ENCODE measurements around the gene SH3TC1.

SH3TC1 gene

GRCh38 chr4:8267077-8267476, 68.0 kb downstream of the SH3TC1 start:
- no peak for FAIRE-seq

DNA sequence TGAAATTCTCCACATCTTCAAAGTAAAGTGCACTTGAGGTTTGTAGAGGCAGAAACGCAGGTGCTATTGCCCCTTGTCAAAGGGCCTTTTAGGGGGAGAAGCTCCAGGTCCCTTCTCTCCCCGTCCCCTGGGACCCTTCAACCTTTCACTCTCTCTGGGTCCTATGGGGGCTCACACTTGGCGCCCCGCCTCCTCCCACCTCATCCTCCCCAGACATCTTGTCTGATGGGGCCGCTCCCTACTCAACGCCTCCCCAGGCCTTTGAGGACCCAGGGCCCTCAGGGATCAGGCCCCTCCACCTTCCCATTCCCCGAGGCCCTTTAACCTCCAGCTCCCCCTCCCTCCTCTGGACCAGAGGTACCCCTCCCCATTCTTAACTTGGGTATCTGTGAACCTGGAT, 69.1 kb downstream of the SH3TC1 start:
- no peak for FAIRE-seq

- FAIRE-seq = no peak
Measured at GRCh38 chr4:8268901-8269534, 69.9 kb downstream of the SH3TC1 start.

DNA sequence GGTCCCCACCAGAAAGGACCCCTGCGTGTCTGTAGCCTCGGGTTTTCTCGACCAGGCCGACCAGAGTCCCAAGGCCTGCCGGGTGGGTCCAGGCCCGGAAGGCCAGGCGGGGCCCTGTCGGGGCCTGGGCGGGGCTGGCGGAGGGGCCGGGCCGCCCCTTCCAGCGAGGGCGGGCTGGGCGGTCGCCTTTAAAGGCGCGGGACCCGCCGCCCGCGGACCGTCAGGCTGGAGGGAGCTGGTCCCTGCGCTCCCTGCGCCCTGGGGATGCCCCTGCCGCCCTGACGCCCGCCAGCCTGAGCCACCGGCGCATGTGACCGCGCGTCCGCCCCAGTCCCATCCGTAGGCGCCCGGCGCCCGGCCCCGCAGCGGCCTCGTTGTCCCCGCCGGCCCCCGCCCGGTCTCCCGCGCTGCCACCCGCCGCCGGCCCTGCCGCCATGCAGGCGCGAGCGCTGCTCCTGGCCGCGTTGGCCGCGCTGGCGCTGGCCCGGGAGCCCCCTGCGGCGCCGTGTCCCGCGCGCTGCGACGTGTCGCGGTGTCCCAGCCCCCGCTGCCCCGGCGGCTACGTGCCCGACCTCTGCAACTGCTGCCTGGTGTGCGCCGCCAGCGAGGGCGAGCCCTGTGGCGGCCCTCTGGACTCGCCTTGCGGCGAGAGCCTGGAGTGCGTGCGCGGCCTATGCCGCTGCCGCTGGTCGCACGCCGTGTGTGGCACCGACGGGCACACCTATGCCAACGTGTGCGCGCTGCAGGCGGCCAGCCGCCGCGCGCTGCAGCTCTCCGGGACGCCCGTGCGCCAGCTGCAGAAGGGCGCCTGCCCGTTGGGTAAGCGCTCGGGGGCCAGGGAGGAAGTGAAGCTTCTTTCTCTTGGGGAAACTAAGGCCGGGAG, 70.7 kb downstream of the SH3TC1 start, which contains the start of gene HTRA3:
Gene HTRA3, plus strand, starts transcription at position 220 of the 883 bp plus-strand sequence. Its CDS starts 215 bp downstream, at position 435.
- no peak for FAIRE-seq

GRCh38 chr4:8270418-8270771, 71.3 kb downstream of the SH3TC1 start:
- FAIRE-seq = no peak

- FAIRE-seq = no peak
Measured at GRCh38 chr4:8270912-8271815, 72.1 kb downstream of the SH3TC1 start.

DNA sequence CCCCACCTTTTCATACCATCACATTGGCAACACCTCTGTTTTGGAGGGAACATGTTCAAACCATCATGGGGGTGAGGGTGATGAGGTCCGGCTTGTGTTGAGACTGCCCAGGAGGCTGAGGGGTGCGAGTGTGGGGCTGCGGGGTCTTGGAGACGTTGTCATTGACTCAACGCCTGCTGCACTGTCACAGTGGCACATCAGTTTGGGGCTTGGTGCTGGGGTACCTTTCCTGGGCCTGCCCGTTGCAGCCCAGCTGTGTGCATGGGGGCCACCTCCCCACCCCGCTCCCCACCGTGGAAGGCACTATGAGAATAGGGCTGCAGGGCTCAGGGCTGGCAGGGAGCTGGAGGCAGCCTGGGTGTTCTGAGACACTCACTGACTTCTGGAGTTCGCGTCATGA, 72.7 kb downstream of the SH3TC1 start:
- FAIRE-seq = no peak

- no peak for FAIRE-seq
Measured at GRCh38 chr4:8272472-8273428, 73.7 kb downstream of the SH3TC1 start.

GRCh38 chr4:8273450-8273849, 74.4 kb downstream of the SH3TC1 start:
- no peak for FAIRE-seq

DNA sequence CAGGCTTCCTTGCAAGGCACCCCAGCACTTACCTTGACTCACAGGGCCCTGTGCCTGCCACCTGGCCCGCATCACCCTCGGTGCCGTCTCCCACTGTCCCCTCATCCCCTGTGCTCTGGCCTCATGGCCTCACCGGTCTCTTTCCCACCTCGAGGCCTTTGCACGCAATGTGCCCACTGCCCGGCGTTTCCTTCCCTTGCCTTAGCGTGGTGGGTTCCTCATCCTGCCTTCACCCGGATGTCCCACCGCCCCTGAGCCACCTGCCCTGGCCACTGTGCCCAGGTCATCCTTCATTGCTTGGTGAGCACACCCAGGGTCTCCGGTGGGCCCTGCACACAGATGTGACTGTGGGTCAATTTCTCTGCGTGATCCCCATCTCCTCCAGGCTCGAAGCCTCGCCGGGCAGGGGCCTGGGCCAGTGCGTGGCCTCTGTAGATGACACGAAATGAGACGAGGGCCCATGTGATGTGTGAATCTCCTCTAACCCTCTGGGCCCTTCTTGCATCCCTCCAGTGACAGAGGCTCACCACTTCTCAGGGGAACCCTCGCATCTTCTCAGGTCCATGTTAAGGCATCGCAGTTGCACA, 75.1 kb downstream of the SH3TC1 start:
- FAIRE-seq = no peak

- no peak for FAIRE-seq
Measured at GRCh38 chr4:8274765-8275547, 75.9 kb downstream of the SH3TC1 start.

GRCh38 chr4:8275548-8275910, 76.4 kb downstream of the SH3TC1 start:
- no peak for FAIRE-seq

DNA sequence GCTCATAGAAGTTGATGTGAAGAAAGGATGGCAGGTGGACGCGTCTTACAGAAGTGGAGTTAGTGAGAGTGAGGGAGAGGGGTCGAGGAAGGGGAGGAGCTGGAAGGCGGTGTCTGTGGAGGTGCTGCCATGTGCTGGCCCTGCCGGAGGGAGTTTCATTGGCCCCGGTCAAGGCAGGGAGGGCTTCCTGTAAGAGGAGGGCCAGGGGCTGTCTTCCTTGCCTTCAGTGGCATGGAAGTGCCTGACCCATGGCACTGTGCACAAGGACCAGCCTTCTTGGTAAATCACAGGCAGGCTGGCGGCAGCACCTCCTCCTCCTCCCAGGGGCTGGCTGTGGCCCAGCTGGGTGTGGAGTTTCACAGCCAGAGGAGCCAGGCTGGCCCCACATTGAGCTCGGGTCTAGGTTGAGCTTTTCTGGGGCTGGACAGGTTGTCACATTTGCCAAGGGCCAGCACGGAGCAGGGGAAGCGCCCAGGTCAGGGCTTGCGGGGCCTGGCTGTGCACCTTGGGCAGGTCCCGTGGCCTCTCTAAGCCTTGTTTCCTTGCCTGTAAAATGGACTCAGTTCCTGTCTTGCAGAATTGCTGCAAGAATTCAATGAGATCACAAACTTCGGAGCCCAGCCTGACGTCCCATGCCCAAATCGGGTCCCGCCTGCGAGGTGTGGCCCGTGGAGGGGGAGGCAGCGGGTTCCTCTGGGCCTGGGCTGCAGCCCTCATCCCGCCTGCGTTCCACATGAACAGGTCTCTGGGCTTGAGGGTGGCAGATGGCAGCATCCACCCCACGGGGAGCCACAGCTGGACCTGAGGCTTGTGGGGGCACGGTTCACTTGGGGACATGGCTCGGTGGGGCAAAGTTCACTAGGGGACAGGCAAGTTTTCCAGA, 77.5 kb downstream of the SH3TC1 start:
- FAIRE-seq = no peak

GRCh38 chr4:8277356-8278008, 78.4 kb downstream of the SH3TC1 start:
- FAIRE-seq = no peak

- FAIRE-seq = no peak
Measured at GRCh38 chr4:8278009-8278395, 78.9 kb downstream of the SH3TC1 start.

GRCh38 chr4:8278421-8279287, 79.6 kb downstream of the SH3TC1 start:
- FAIRE-seq = no peak

- no peak for FAIRE-seq
Measured at GRCh38 chr4:8279321-8280157, 80.4 kb downstream of the SH3TC1 start.
